GM12873 (cell line): ENCODE data around the gene CARD14.

ENCODE experiments used
- CTCF ChIP-seq: IDR thresholded peaks from 2 replicates; pipeline ENCODE4 v1.5.1; 2012; ENCODE audit warnings: low read depth, mild to moderate bottlenecking, moderate library complexity, low read length, control low read depth; ENCODE audit not compliant: insufficient read depth; ENCODE audit errors: missing control alignments

CARD14 gene

DNA sequence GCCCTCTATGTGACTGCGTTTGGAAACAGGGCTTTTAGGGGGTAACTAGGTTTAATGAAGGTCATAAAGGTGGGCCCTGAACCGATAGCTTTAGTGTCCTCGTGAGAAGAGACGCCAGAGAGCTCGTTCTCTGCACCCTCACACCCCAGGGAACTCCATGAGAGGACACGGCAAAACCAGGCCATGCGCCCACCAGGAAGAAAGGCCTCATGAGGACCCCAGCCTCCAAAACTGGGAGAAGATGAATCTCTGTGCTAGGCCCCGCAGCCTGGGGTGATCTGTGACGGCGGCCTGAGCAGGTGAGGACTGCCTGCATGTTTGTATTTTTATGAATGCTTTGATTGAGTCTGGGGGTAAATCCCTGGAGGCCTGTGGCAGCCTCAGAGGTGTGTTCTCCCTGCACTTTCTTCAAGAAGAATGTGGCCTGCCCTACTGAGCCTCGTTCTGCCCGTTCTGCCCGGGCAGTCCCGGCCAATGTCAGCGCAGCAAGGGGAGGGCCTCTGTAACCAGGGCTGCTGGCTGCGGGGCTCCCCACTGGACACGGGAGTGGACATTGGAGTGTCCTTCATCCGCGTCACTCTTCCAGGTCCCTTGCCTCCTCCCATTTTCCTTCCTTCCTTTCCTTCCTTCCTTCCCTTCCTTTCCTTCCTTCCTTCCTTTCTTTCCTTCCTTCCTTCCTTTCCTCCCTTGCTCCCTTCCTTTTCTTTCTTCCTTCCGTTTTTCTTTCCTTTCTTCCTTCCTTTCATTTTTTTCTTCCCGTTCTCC, 84.0 kb downstream of the CARD14 start:
- TF ChIP-seq CTCF = no peak

DNA sequence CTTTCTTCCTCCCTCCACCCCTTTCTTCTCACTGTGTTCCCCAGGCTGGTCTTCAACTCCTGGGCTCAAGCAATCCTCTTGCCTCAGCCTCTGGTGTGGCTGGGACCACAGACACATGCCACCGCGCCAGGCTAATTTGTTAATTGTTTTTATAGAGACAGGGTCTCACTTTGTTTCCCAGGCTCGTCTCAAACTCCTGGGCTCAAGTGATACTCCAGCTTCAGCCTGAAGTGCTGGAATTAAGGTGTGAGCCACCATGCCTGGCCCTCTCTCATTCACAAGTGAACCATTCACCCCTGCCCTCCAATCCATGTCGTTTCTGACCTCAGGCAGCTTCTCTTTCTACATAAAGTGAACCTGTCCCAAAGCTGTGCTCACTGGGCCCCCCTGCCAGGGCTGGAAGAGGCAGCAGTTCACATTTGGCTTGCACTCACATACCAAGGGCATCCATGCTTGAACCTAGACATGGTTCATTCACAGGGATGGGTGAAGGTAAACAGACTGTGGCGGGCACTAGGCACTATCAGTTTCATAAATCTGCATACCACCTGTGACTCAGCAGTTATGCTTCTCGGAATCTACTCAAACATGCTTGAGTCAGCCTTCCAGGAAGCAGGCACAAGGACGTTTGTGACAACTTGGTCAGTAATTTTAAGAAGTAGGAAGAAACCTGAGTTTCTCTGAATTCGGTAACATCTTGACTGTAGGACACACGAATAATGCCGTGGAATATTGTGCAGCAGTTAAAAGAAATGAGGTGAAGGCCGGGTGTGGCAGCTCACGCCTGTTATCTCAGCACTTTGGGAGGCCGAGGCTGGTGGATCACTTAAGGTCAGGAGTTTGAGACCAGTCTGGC, 84.8 kb downstream of the CARD14 start:
- no peak for TF ChIP-seq CTCF

DNA sequence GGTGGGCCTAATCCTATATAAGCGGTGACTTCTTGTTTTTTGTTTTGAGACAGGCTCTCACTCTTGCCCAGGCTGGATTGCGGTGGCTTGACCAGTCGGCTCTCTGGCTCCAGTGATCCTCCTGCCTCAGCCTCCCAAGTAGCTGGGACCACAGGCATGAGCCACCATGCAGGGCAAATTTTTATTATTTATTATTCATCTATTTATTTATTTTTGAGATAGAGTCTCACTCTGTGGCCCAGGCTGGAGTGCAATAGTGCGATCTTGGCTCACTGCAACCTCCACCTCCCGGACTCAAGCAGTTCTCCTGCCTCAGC, 86.2 kb downstream of the CARD14 start:
- TF ChIP-seq CTCF = no peak

- TF ChIP-seq CTCF = no peak
Measured at GRCh38 chr17:80257716-80258213, 87.9 kb downstream of the CARD14 start.
